Occipital lobe (tissue), 2 donors: Measurements from ENCODE around the gene EPAS1. TPM values are rescaled to one million over a fixed set of nuclear protein-coding genes. Genes with fewer than 3 reads are reported as not detected.

Experiments
- DNase-seq: peaks from one replicate; lab custom pipeline; 2025; lab: John Stamatoyannopoulos, UW
- total RNA-seq: library from RNA; depleted of rRNA; stranded (reverse); fragments of >200 nt; gene quantifications from one replicate; pipeline ENCODE4 v1.2.3, GENCODE V29; 2014

EPAS1 gene
- total RNA-seq, 1 donor from 2014 or later = 6.1 TPM

- no peak for DNase-seq
Observed at GRCh38 chr2:46338674-46339073, 41.5 kb downstream of the EPAS1 start.

GRCh38 chr2:46339200-46339599 lies 42.0 kb downstream of the EPAS1 start:
- DNase-seq = no peak

- DNase-seq = no peak
Observed at GRCh38 chr2:46339676-46340459, 42.7 kb downstream of the EPAS1 start.

GRCh38 chr2:46340740-46341420 lies 43.7 kb downstream of the EPAS1 start:
- DNase-seq = no peak

- DNase-seq = no peak
Observed at GRCh38 chr2:46342566-46343315, 45.5 kb downstream of the EPAS1 start.

GRCh38 chr2:46344706-46345105 lies 47.5 kb downstream of the EPAS1 start:
- no peak for DNase-seq

- DNase-seq = no peak
Observed at GRCh38 chr2:46345775-46346174, 48.6 kb downstream of the EPAS1 start.

- no peak for DNase-seq
Observed at GRCh38 chr2:46346719-46347118, 49.5 kb downstream of the EPAS1 start.

- no peak for DNase-seq
Observed at GRCh38 chr2:46347648-46348280, 50.6 kb downstream of the EPAS1 start.

GRCh38 chr2:46349115-46349547 lies 51.9 kb downstream of the EPAS1 start:
- no peak for DNase-seq

GRCh38 chr2:46350029-46350689 lies 53.0 kb downstream of the EPAS1 start:
- no peak for DNase-seq

GRCh38 chr2:46351098-46351749 lies 54.0 kb downstream of the EPAS1 start:
- DNase-seq = no peak

GRCh38 chr2:46351750-46352138 lies 54.5 kb downstream of the EPAS1 start:
- DNase-seq = no peak

GRCh38 chr2:46352621-46353020 lies 55.4 kb downstream of the EPAS1 start:
- no peak for DNase-seq

GRCh38 chr2:46353509-46353908 lies 56.3 kb downstream of the EPAS1 start:
- no peak for DNase-seq

GRCh38 chr2:46355756-46356155 lies 58.5 kb downstream of the EPAS1 start:
- no peak for DNase-seq

- DNase-seq = no peak
Observed at GRCh38 chr2:46356991-46357390, 59.8 kb downstream of the EPAS1 start.

GRCh38 chr2:46358713-46359112 lies 61.5 kb downstream of the EPAS1 start:
- no peak for DNase-seq

- no peak for DNase-seq
Observed at GRCh38 chr2:46360303-46360702, 63.1 kb downstream of the EPAS1 start.

- no peak for DNase-seq
Observed at GRCh38 chr2:46361920-46362666, 64.9 kb downstream of the EPAS1 start.
